Fibroblast of lung (primary cell): ENCODE data around the gene HRH1. TPM values are rescaled to one million over a fixed set of nuclear protein-coding genes. Genes with fewer than 3 reads are reported as not detected.

Source experiments
- DNase-seq, 2 donors: peaks; one replicate each; pipeline versions ENCODE4 v3.0.0 to v3.0.0-alpha.2; 2010; ENCODE audit warnings: low read depth in 2 of 2
- H2AFZ ChIP-seq: 2 replicates; pipeline ENCODE4 v1.5.1; 2012; ENCODE audit warnings: low read length, control low read depth, inconsistent platforms
- H3K27ac ChIP-seq: 2 replicates; pipeline ENCODE4 v1.5.1; 2011; ENCODE audit warnings: low read length, control low read depth; ENCODE audit not compliant: insufficient read depth
- H3K27me3 ChIP-seq: 2 replicates; pipeline ENCODE4 v1.5.1; 2011; ENCODE audit warnings: mild to moderate bottlenecking, low read length; ENCODE audit not compliant: control insufficient read depth, insufficient read depth
- H3K36me3 ChIP-seq: 2 replicates; pipeline ENCODE4 v1.5.1; 2011; ENCODE audit warnings: low read length; ENCODE audit not compliant: control insufficient read depth, insufficient read depth
- H3K4me1 ChIP-seq: 2 replicates; pipeline ENCODE4 v1.5.1; 2011; ENCODE audit warnings: low read length; ENCODE audit not compliant: control insufficient read depth, insufficient read depth; ENCODE audit errors: extremely low read depth
- H3K4me2 ChIP-seq: 2 replicates; pipeline ENCODE4 v1.5.1; 2011; ENCODE audit warnings: low read length, control low read depth; ENCODE audit not compliant: insufficient read depth; ENCODE audit errors: extremely low read depth
- H3K4me3 ChIP-seq, 4 experiments: fragments of 200-600 bp in 1 of 4; sonication (generic) in 1 of 4; replicated peaks in 1 of 4; 2 replicates each; pipeline ENCODE4 v1.5.1; 2011 to 2016; ENCODE audit warnings: low read length in 4 of 4, low read depth in 3 of 4, mild to moderate bottlenecking in 3 of 4, control low read depth in 2 of 4, inconsistent platforms in 1 of 4, mixed read lengths in 1 of 4; ENCODE audit not compliant: insufficient read depth in 1 of 4; ENCODE audit errors: control extremely low read depth in 1 of 4
- H3K79me2 ChIP-seq: 2 replicates; pipeline ENCODE4 v1.5.1; 2012; ENCODE audit warnings: mild to moderate bottlenecking, low read length, inconsistent platforms; ENCODE audit not compliant: control insufficient read depth, insufficient read depth
- H3K9ac ChIP-seq: 2 replicates; pipeline ENCODE4 v1.5.1; 2011; ENCODE audit warnings: mild to moderate bottlenecking, low read length, control low read depth; ENCODE audit not compliant: insufficient read depth
- H3K9me3 ChIP-seq: 2 replicates; pipeline ENCODE4 v1.5.1; 2012; ENCODE audit warnings: low read depth, low read length; ENCODE audit not compliant: control insufficient read depth, insufficient read depth
- H4K20me1 ChIP-seq: 2 replicates; pipeline ENCODE4 v1.5.1; 2011; ENCODE audit warnings: low read length; ENCODE audit not compliant: control insufficient read depth, insufficient read depth; ENCODE audit errors: extremely low read depth
- CTCF ChIP-seq, 2 donors: IDR thresholded peaks in 1 of 2; conservative IDR thresholded peaks in 1 of 2; 1 replicate in 1 of 2; 2 replicates in 1 of 2; pipeline ENCODE4 v1.5.1; 2011 to 2012; ENCODE audit warnings: low read length in 2 of 2, control low read depth in 1 of 2, inconsistent platforms in 1 of 2, low read depth in 1 of 2, mild to moderate bottlenecking in 1 of 2
- EZH2 ChIP-seq: IDR thresholded peaks from 2 replicates; pipeline ENCODE4 v1.5.1; 2012; ENCODE audit warnings: low read length, control low read depth, mild to moderate bottlenecking; ENCODE audit errors: missing control alignments
- polyA plus RNA-seq, 2 donors: library from polyadenylated mRNA; depleted of rRNA in 1 of 2; stranded (reverse) in 1 of 2; unstranded in 1 of 2; fragments of >200 nt; gene quantifications; 2 replicates each; pipeline ENCODE4 v1.2.1, GENCODE V29; 2011 to 2012; ENCODE audit warnings: missing spikeins in 1 of 2
- total RNA-seq: library from RNA; depleted of rRNA; stranded (reverse); fragments of >200 nt; gene quantifications from 2 replicates; pipeline ENCODE4 v1.2.1, GENCODE V29; 2014

Gene HRH1
- total and polyA plus RNA-seq, 2 donors (not counting 1 experiment from before 2014, with no cell fraction given) = 12.6 to 30.6 TPM

GRCh38 chr3:11136830-11137626 lies 17.3 kb upstream of the HRH1 start:
- TF ChIP-seq CTCF (conservative IDR thresholded peaks at IDR 0.05 in 1 of 2, IDR thresholded peaks at IDR 0.05 in 1 of 2; ENCODE audit: low read depth in 1 of 2, low read length in 2 of 2) (no peak), EZH2 (no peak)
- no peaks in the 10 kb centered on the region for H3K9me3 ChIP-seq
- no peaks in the 10 kb centered on the region for H3K27me3 ChIP-seq
- peaks cover 13% of the 10 kb centered on the region for H3K4me1 ChIP-seq
- H3K27ac ChIP-seq = peak overlapping the region; percentile 92
- H4K20me1 ChIP-seq = no peaks in the 10 kb centered on the region
- peak overlapping the region; percentile 53 for H3K4me2 ChIP-seq
- peak overlapping the region in 2 of 4 experiments; percentile 39 to 55 for H3K4me3 ChIP-seq
- H3K36me3 ChIP-seq = no peaks in the 10 kb centered on the region
- peak; percentile 100 for DNase-seq
- no peak overlapping the region for H2AFZ ChIP-seq
- peak overlapping the region; percentile 30 for H3K9ac ChIP-seq
- no peaks in the 10 kb centered on the region for H3K79me2 ChIP-seq

GRCh38 chr3:11137627-11137959 lies 16.7 kb upstream of the HRH1 start:
- H3K9me3 ChIP-seq = no peaks in the 10 kb centered on the region
- H3K4me2 ChIP-seq = peak overlapping the region; percentile 39
- H3K4me1 ChIP-seq = peaks cover 13% of the 10 kb centered on the region
- H3K27me3 ChIP-seq = no peaks in the 10 kb centered on the region
- no peaks in the 10 kb centered on the region for H4K20me1 ChIP-seq
- DNase-seq = no peak
- H3K36me3 ChIP-seq = no peaks in the 10 kb centered on the region
- H3K27ac ChIP-seq = peak overlapping the region; percentile 92
- peak overlapping the region in 3 of 4 experiments; percentile 5 to 55 (median 23) for H3K4me3 ChIP-seq
- H3K79me2 ChIP-seq = no peaks in the 10 kb centered on the region
- no peak for TF ChIP-seq CTCF (conservative IDR thresholded peaks at IDR 0.05 in 1 of 2, IDR thresholded peaks at IDR 0.05 in 1 of 2; ENCODE audit: low read depth in 1 of 2, low read length in 2 of 2)
- H2AFZ ChIP-seq = no peak overlapping the region
- H3K9ac ChIP-seq = no peak overlapping the region

- Histone ChIP-seq H2AFZ (no peak overlapping the region), H3K4me1 (peaks cover 13% of the 10 kb centered on the region), H3K36me3 (no peaks in the 10 kb centered on the region), H3K79me2 (no peaks in the 10 kb centered on the region), H3K9me3 (no peaks in the 10 kb centered on the region), H3K4me2 (no peak overlapping the region), H3K27me3 (no peaks in the 10 kb centered on the region), H3K27ac (no peak overlapping the region), H4K20me1 (no peaks in the 10 kb centered on the region), H3K9ac (no peak overlapping the region), H3K4me3 (no peak overlapping the region)
- no peak for DNase-seq
- TF ChIP-seq EZH2 (no peak), CTCF (conservative IDR thresholded peaks at IDR 0.05 in 1 of 2, IDR thresholded peaks at IDR 0.05 in 1 of 2; ENCODE audit: low read depth in 1 of 2, low read length in 2 of 2) (no peak)
Observed at GRCh38 chr3:11138371-11138770, 15.9 kb upstream of the HRH1 start.
